H9 (cell line): ENCODE results near the gene SYNPO. TPM values are rescaled to one million over a fixed set of nuclear protein-coding genes. Genes with fewer than 3 reads are reported as not detected.

ENCODE experiments used
- DNase-seq: peaks from one replicate; pipeline ENCODE4 v3.0.0-alpha.2; 2017
- H2AFZ ChIP-seq: one replicate; pipeline ENCODE4 v1.6.1; 2013; ENCODE audit warnings: mild to moderate bottlenecking, low read length, control low read depth, moderate library complexity
- H2AK5ac ChIP-seq: 2 replicates; pipeline ENCODE4 v1.6.1; 2013; ENCODE audit warnings: low read length, control low read depth, mixed read lengths; ENCODE audit not compliant: insufficient read length
- H2BK120ac ChIP-seq: one replicate; pipeline ENCODE4 v1.6.1; 2013; ENCODE audit warnings: low read depth, mild to moderate bottlenecking, low read length, control low read depth, inconsistent platforms; ENCODE audit not compliant: poor library complexity, severe bottlenecking
- H2BK12ac ChIP-seq: 2 replicates; pipeline ENCODE4 v1.6.1; 2013; ENCODE audit warnings: low read length, control low read depth, mixed read lengths, low read depth; ENCODE audit not compliant: insufficient read length
- H2BK15ac ChIP-seq: 2 replicates; pipeline ENCODE4 v1.6.1; 2013; ENCODE audit warnings: low read depth, low read length, control low read depth
- H2BK20ac ChIP-seq: one replicate; pipeline ENCODE4 v1.6.1; 2013; ENCODE audit warnings: low read depth, mild to moderate bottlenecking, low read length, control low read depth, inconsistent platforms; ENCODE audit not compliant: poor library complexity, severe bottlenecking
- H2BK5ac ChIP-seq: 2 replicates; pipeline ENCODE4 v1.6.1; 2013; ENCODE audit warnings: low read length, control low read depth, mixed read lengths; ENCODE audit not compliant: insufficient read length
- H3K14ac ChIP-seq: 2 replicates; pipeline ENCODE4 v1.6.1; 2013; ENCODE audit warnings: low read length, control low read depth; ENCODE audit not compliant: insufficient read depth
- H3K18ac ChIP-seq: 2 replicates; pipeline ENCODE4 v1.6.1; 2013; ENCODE audit warnings: low read depth, mild to moderate bottlenecking, mixed read lengths, low read length, control low read depth; ENCODE audit not compliant: insufficient read length
- H3K23ac ChIP-seq: 2 replicates; pipeline ENCODE4 v1.6.1; 2013; ENCODE audit warnings: low read length, control low read depth, mixed read lengths, low read depth; ENCODE audit not compliant: insufficient read length
- H3K23me2 ChIP-seq: 2 replicates; pipeline ENCODE4 v1.6.1; 2013; ENCODE audit warnings: low read depth, mild to moderate bottlenecking, mixed read lengths, low read length, control low read depth; ENCODE audit not compliant: insufficient read length, poor library complexity, severe bottlenecking
- H3K27ac ChIP-seq: 2 replicates; pipeline ENCODE4 v1.5.1; 2013; ENCODE audit warnings: low read length, control low read depth, mixed read lengths, low read depth; ENCODE audit not compliant: insufficient read length
- H3K27me3 ChIP-seq: 2 replicates; pipeline ENCODE4 v1.6.1; 2013; ENCODE audit warnings: low read length, control low read depth, inconsistent platforms; ENCODE audit not compliant: insufficient read depth
- H3K4ac ChIP-seq: 2 replicates; pipeline ENCODE4 v1.6.1; 2013; ENCODE audit warnings: low read depth, mild to moderate bottlenecking, control low read depth, inconsistent platforms, low read length, moderate library complexity
- H3K4me1 ChIP-seq: 2 replicates; pipeline ENCODE4 v1.6.1; 2013; ENCODE audit warnings: low read length, control low read depth, inconsistent platforms; ENCODE audit not compliant: insufficient read depth
- H3K4me2 ChIP-seq: 2 replicates; pipeline ENCODE4 v1.6.1; 2013; ENCODE audit warnings: low read length, control low read depth, mixed read lengths; ENCODE audit not compliant: insufficient read length, insufficient read depth
- H3K56ac ChIP-seq: 2 replicates; pipeline ENCODE4 v1.6.1; 2013; ENCODE audit warnings: low read depth, mild to moderate bottlenecking, mixed read lengths, low read length, control low read depth; ENCODE audit not compliant: insufficient read length
- H3K79me1 ChIP-seq: 2 replicates; pipeline ENCODE4 v1.6.1; 2013; ENCODE audit warnings: low read depth, mild to moderate bottlenecking, moderate library complexity, low read length, control low read depth, inconsistent platforms; ENCODE audit not compliant: insufficient read depth, poor library complexity, severe bottlenecking
- H3K79me2 ChIP-seq: 2 replicates; pipeline ENCODE4 v1.6.1; 2013; ENCODE audit warnings: low read length, control low read depth, inconsistent platforms; ENCODE audit not compliant: insufficient read depth
- H3K9ac ChIP-seq: 2 replicates; pipeline ENCODE4 v1.6.1; 2013; ENCODE audit warnings: low read length, control low read depth, mixed read lengths; ENCODE audit not compliant: insufficient read length; ENCODE audit errors: extremely low read depth
- H3K9me3 ChIP-seq: one replicate; pipeline ENCODE4 v1.6.1; 2013; ENCODE audit warnings: low read depth, low read length, inconsistent platforms; ENCODE audit not compliant: control insufficient read depth
- H3T11ph ChIP-seq: one replicate; pipeline ENCODE4 v1.6.1; 2013; ENCODE audit warnings: mild to moderate bottlenecking, low read length, control low read depth, inconsistent platforms
- H4K20me1 ChIP-seq: one replicate; pipeline ENCODE4 v1.6.1; 2013; ENCODE audit not compliant: control insufficient read depth, insufficient read length, insufficient read depth
- H4K5ac ChIP-seq: 2 replicates; pipeline ENCODE4 v1.6.1; 2013; ENCODE audit warnings: low read depth, mild to moderate bottlenecking, mixed read lengths, low read length, control low read depth; ENCODE audit not compliant: insufficient read length
- H4K8ac ChIP-seq: replicated peaks from 2 replicates; pipeline ENCODE4 v1.6.1; 2013; ENCODE audit warnings: low read length, control low read depth, mixed read lengths, low read depth; ENCODE audit not compliant: insufficient read length
- H4K91ac ChIP-seq: 2 replicates; pipeline ENCODE4 v1.6.1; 2013; ENCODE audit warnings: low read depth, mild to moderate bottlenecking, moderate library complexity, mixed read lengths, low read length, control low read depth; ENCODE audit not compliant: insufficient read length
- H3K27ac Mint-ChIP-seq, 3 experiments: 2 replicates in 2 of 3; 3 replicates in 1 of 3; pipeline ENCODE4 v1.8.0; 2020 to 2021; ENCODE audit warnings: mixed read lengths in 3 of 3, mild to moderate bottlenecking in 1 of 3, moderate library complexity in 1 of 3
- H3K27me3 Mint-ChIP-seq: 2 replicates; pipeline ENCODE4 v1.8.0; 2021; ENCODE audit warnings: low read depth, mild to moderate bottlenecking, moderate library complexity, mixed read lengths
- H3K36me3 Mint-ChIP-seq, 3 experiments: 2 replicates in 2 of 3; 3 replicates in 1 of 3; pipeline ENCODE4 v1.8.0; 2020 to 2021; ENCODE audit warnings: low read depth in 3 of 3, mixed read lengths in 3 of 3; ENCODE audit not compliant: insufficient read depth in 1 of 3
- H3K4me1 Mint-ChIP-seq, 2 experiments: 2 replicates each; pipeline ENCODE4 v1.8.0; 2020; ENCODE audit warnings: mixed read lengths in 2 of 2
- H3K4me3 Mint-ChIP-seq, 2 experiments: 2 replicates in 1 of 2; 3 replicates in 1 of 2; pipeline ENCODE4 v1.8.0; 2020 to 2021; ENCODE audit warnings: mild to moderate bottlenecking in 2 of 2, mixed read lengths in 2 of 2, moderate library complexity in 1 of 2
- H3K9me3 Mint-ChIP-seq, 2 experiments: 2 replicates in 1 of 2; 3 replicates in 1 of 2; pipeline ENCODE4 v1.8.0; 2020; ENCODE audit warnings: mild to moderate bottlenecking in 2 of 2, mixed read lengths in 2 of 2, moderate library complexity in 1 of 2
- CTCF ChIP-seq: fragments of 200-600 bp; sonication (generic); conservative IDR thresholded peaks from 3 replicates; pipeline ENCODE4 v1.8.0; 2021; ENCODE audit warnings: antibody characterized with exemption, mild to moderate bottlenecking
- WGBS: extraction: QIAGEN DNeasy Blood & Tissue Kit; methylation state at CpG from one replicate; pipeline ENCODE4 v1.1.7; 2013; ENCODE audit warnings: missing lambda C conversion rate, low lambda C conversion rate, mixed read lengths; ENCODE audit not compliant: insufficient read length; ENCODE audit errors: extremely low coverage; 5-methylcytosine and 5-hydroxymethylcytosine counted together
- total RNA-seq: library from RNA; stranded (reverse); gene quantifications from 2 replicates; pipeline ENCODE4 v1.2.1, GENCODE V29; 2021

SYNPO gene
- total RNA-seq, 1 experiment from 2014 or later = 1.7 TPM

GRCh38 chr5:150663936-150664335 is 23.5 kb downstream of the SYNPO start:
- Histone ChIP-seq H3K79me2 (no peaks in the 10 kb centered on the region), H3K4ac (no peak overlapping the region), H3K23ac (no peak overlapping the region), H3K4me1 (no peaks in the 10 kb centered on the region), H3K27me3 (no peaks in the 10 kb centered on the region), H3K27ac (no peak overlapping the region), H4K5ac (no peak overlapping the region), H3K18ac (no peak overlapping the region), H3K23me2 (no peaks in the 10 kb centered on the region), H4K91ac (no peak overlapping the region), H4K20me1 (no peaks in the 10 kb centered on the region), H3K79me1 (no peaks in the 10 kb centered on the region), H3K56ac (no peak overlapping the region), H4K8ac (no peak overlapping the region), H3K9ac (no peak overlapping the region), H2BK5ac (no peak overlapping the region), H3K14ac (no peak overlapping the region), H2AFZ (no peak overlapping the region), H2BK20ac (no peak overlapping the region), H2BK120ac (no peak overlapping the region), H2AK5ac (no peak overlapping the region), H3K4me2 (no peak overlapping the region), H3T11ph (no peak overlapping the region), H3K9me3 (no peaks in the 10 kb centered on the region), H2BK12ac (no peak overlapping the region), H2BK15ac (no peak overlapping the region)
- no peak for DNase-seq
- TF ChIP-seq CTCF = no peak
- H3K27ac Mint-ChIP-seq = no peak overlapping the region
- peaks cover 9% of the 10 kb centered on the region for H3K27me3 Mint-ChIP-seq
- H3K4me3 Mint-ChIP-seq = no peak overlapping the region
- no peaks in the 10 kb centered on the region for H3K9me3 Mint-ChIP-seq
- H3K4me1 Mint-ChIP-seq = peaks cover 17 to 26% of the 10 kb centered on the region in 2 experiments
- no CpG with 5 or more reads among the region's 3 CpGs for WGBS
- H3K36me3 Mint-ChIP-seq = no peaks in the 10 kb centered on the region
